Stimulated activated naive CD8-positive, alpha-beta T cell treated with anti-CD3 and anti-CD28 coated beads, Interleukin-15, Interleukin-2, amounts not matched to agents 100 ng/mL and 50 ng/mL, for 24 hours (primary cell): Measurements from ENCODE around the gene KIAA0825.
"Not testable (repeated sequence)": the region's sequence is repeated elsewhere in the genome, so short reads cannot be mapped to it uniquely, and the experiment has no call there.

Experiments used
- H3K27ac Mint-ChIP-seq: one replicate; pipeline ENCODE4 v1.8.0; 2021; ENCODE audit warnings: mild to moderate bottlenecking, mixed read lengths
- H3K27me3 Mint-ChIP-seq: one replicate; pipeline ENCODE4 v1.8.0; 2021; ENCODE audit warnings: mixed read lengths
- H3K36me3 Mint-ChIP-seq: one replicate; pipeline ENCODE4 v1.8.0; 2021; ENCODE audit warnings: low read depth, mixed read lengths
- H3K4me1 Mint-ChIP-seq: one replicate; pipeline ENCODE4 v1.8.0; 2021; ENCODE audit warnings: low read depth, mixed read lengths
- H3K4me3 Mint-ChIP-seq: one replicate; pipeline ENCODE4 v1.8.0; 2021; ENCODE audit warnings: mild to moderate bottlenecking, mixed read lengths
- H3K9me3 Mint-ChIP-seq: one replicate; pipeline ENCODE4 v1.8.0; 2021; ENCODE audit warnings: mixed read lengths

KIAA0825 gene

GRCh38 chr5:94620256-94620655 lies 1.9 kb upstream of the KIAA0825 start:
- Mint-ChIP-seq H3K36me3 (no peaks in the 10 kb centered on the region), H3K4me1 (peaks cover 45% of the 10 kb centered on the region), H3K27me3 (no peaks in the 10 kb centered on the region), H3K27ac (no peak overlapping the region), H3K9me3 (no peaks in the 10 kb centered on the region), H3K4me3 (peak overlapping the region; percentile 94)

DNA sequence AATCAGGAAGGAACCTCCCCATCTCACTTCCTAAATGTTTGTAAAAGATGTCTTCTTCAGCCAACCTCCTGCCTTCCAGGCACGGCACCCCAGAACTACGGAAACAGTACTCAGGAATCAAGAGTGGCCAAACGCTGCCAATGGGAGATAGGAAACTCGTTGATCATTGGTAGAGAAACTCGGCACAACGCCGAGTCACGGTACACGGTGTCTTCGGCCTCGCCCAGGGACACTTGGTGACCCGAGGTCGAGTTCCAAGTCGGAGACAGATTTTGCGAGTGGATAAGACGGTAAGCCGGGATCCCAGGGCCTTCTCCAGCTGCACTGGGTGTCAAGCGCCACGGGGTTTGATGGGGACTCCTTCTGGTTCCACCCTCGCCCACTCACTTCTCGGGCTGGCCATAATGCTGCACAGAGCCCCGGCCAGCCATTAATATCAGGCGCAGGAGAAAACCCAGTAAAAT lies 343 bp downstream of the KIAA0825 start:
- Mint-ChIP-seq H3K27me3 (no peaks in the 10 kb centered on the region), H3K27ac (peak overlapping the region; percentile 96), H3K9me3 (no peaks in the 10 kb centered on the region), H3K4me1 (peaks cover 41% of the 10 kb centered on the region), H3K4me3 (peak overlapping the region; percentile 94), H3K36me3 (no peaks in the 10 kb centered on the region)

DNA sequence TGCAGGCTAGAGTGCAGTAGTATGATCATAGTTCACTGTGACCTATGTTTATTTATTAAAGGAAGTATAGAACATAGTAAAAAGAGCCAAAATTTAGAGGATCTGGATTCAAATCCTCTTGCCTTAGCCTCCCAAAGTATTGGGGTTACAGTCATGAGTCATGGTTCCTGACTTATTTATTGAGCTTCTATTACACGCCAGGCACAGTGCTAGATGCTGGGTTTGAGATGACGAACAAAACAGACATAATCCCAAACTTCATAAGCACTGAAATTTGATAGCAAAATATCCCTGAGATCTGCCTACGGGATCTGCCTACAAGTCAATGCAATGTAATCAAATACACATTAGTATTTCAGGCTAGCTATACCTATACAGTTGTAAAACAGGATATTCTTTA lies 2.5 kb downstream of the KIAA0825 start:
- Mint-ChIP-seq H3K4me1 (peaks cover 23% of the 10 kb centered on the region), H3K4me3 (no peak overlapping the region), H3K36me3 (no peaks in the 10 kb centered on the region), H3K9me3 (no peaks in the 10 kb centered on the region), H3K27ac (no peak overlapping the region), H3K27me3 (no peaks in the 10 kb centered on the region)

DNA sequence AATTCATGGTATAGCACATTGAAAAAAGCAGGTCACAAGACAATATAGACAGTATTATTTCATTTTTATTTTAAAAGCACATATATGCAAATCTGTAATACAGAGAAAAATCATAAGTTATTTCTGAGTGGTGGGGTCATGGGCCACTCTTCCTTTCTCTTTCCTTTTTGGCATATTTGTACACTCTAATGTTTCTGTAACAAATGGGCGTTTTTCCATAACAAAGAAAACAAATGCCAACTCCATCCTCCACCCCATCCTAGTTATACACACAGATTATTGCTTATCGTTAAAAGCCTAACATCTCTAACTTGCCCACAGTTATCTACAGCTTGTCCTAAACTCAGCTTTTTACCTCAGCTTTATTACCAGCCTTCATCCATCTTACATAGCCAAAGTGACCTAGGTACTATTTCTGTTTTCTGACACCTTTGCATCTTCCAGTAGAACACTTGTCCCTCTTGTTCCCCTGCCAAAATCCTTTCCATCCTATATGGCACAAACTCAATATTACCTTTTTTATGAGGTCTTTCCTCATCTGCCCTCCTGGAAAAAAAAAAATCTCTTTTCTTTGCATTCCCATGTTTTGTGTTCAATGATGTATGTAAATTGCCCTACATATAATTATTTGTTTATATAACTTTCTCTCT lies 4.1 kb downstream of the KIAA0825 start:
- Mint-ChIP-seq H3K36me3 (no peaks in the 10 kb centered on the region), H3K4me1 (peaks cover 14% of the 10 kb centered on the region), H3K4me3 (no peak overlapping the region), H3K9me3 (no peaks in the 10 kb centered on the region), H3K27me3 (no peaks in the 10 kb centered on the region), H3K27ac (no peak overlapping the region)

DNA sequence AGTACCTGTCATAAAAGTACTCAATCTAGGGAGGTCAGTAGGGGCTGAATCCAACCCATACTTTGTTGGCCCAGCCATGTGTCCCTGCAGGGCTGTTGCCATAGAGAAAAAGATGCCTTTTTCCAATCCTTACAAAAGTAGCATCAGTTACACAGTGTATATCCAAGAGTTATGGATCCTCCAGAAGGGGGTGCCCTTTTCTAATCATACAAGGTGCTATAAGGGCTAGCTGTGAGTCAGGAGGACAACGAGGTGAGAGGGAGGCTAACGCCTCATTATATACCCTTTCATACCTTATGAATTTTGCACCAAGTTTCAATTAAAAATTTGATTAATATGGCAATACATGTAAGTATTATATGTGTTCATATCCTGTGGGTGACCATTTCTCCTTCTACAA lies 4.8 kb downstream of the KIAA0825 start:
- no peak overlapping the region for H3K4me3 Mint-ChIP-seq
- no peaks in the 10 kb centered on the region for H3K27me3 Mint-ChIP-seq
- H3K4me1 Mint-ChIP-seq = peaks cover 11% of the 10 kb centered on the region
- no peaks in the 10 kb centered on the region for H3K9me3 Mint-ChIP-seq
- no peak overlapping the region for H3K27ac Mint-ChIP-seq
- H3K36me3 Mint-ChIP-seq = no peaks in the 10 kb centered on the region

DNA sequence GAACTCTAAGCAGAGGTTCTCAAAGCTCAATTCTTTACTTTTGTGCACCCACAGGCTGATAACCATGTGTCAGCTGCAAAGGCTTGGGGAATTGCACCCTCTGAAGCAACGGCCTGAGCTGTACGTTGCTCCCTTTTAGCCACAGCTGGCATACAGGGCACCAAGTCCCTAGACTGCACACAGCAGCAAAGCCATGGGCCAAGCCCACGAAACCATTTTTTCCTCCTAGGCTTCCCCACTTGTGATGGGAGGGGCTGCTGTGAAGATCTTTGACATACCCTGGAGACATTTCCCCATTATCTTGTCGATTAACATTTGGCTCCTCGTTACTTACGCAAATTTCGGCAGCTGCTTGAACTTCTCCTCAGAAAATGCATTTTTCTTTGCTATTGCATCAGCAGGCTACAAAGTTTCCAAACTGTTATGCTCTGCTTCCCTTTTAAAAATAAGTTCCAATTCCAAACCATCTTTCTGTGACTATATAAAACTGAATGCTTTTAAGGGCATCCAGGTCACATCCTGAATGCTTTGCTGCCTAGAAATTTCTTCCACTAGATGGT lies 23.0 kb downstream of the KIAA0825 start:
- H3K9me3 Mint-ChIP-seq = no peaks in the 10 kb centered on the region
- H3K27me3 Mint-ChIP-seq = no peaks in the 10 kb centered on the region
- no peak overlapping the region for H3K27ac Mint-ChIP-seq
- no peaks in the 10 kb centered on the region for H3K36me3 Mint-ChIP-seq
- no peak overlapping the region for H3K4me3 Mint-ChIP-seq
- no peaks in the 10 kb centered on the region for H3K4me1 Mint-ChIP-seq

- no peaks in the 10 kb centered on the region for H3K9me3 Mint-ChIP-seq
- peaks cover 42% of the 10 kb centered on the region for H3K4me1 Mint-ChIP-seq
- no peak overlapping the region for H3K27ac Mint-ChIP-seq
- peaks cover 3% of the 10 kb centered on the region for H3K36me3 Mint-ChIP-seq
- no peaks in the 10 kb centered on the region for H3K27me3 Mint-ChIP-seq
- no peak overlapping the region for H3K4me3 Mint-ChIP-seq
Measured at GRCh38 chr5:94577466-94578245, 40.7 kb downstream of the KIAA0825 start.

GRCh38 chr5:94575196-94575595 lies 43.2 kb downstream of the KIAA0825 start:
- H3K4me1 Mint-ChIP-seq = peaks cover 42% of the 10 kb centered on the region
- H3K9me3 Mint-ChIP-seq = no peaks in the 10 kb centered on the region
- H3K4me3 Mint-ChIP-seq = peak overlapping the region; percentile 23
- H3K36me3 Mint-ChIP-seq = peaks cover 3% of the 10 kb centered on the region
- no peaks in the 10 kb centered on the region for H3K27me3 Mint-ChIP-seq
- peak overlapping the region; percentile 71 for H3K27ac Mint-ChIP-seq

DNA sequence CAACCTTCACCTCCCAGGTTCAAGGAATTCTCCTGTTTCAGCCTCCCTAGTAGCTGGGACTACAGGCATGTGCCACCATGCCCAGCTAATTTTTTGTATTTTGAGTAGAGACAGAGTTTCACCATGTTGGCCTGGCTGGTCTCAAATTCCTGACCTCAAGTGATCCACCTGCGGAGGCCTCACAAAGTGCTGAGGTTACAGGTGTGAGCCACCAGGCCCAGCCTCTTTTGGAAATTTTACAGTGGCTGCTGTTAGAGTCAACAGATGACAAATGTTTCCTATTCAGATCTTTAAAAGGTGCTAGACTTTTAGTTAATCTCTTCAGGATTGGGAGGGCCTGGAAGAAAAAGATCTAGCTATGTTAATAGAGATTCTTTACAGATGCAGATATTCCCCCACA lies 45.1 kb downstream of the KIAA0825 start:
- H3K9me3 Mint-ChIP-seq, H3K27ac Mint-ChIP-seq, H3K36me3 Mint-ChIP-seq, H3K4me3 Mint-ChIP-seq, H3K27me3 Mint-ChIP-seq: not testable (repeated sequence)
- H3K4me1 Mint-ChIP-seq = peaks cover 35% of the 10 kb centered on the region

GRCh38 chr5:94571415-94571814 lies 47.0 kb downstream of the KIAA0825 start:
- H3K27ac Mint-ChIP-seq = no peak overlapping the region
- H3K9me3 Mint-ChIP-seq = no peaks in the 10 kb centered on the region
- H3K4me1 Mint-ChIP-seq = peaks cover 20% of the 10 kb centered on the region

DNA sequence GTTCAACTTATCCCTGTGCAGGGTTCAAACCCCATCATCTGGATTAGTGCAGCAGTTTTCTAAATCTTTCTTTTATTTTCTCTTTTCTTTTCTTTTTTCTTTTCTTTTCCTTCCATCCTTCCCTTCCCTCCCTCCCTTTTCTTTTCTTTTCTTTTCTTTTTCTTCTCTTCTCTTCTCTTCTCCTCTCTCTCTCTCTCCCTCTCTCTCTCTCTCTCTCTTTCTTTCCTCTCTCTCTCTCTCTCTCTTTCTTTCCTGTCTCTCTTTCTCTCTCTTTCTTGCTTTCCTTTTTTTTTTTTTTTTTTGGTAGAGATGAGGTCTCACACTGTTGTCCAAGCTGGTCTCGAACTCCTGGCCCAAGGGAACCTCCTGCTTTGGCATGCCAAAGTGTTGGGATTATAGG lies 53.6 kb downstream of the KIAA0825 start:
- Mint-ChIP-seq H3K27ac (no peak overlapping the region), H3K4me1 (no peaks in the 10 kb centered on the region), H3K4me3 (no peak overlapping the region), H3K27me3 (no peaks in the 10 kb centered on the region), H3K9me3 (no peaks in the 10 kb centered on the region), H3K36me3 (no peaks in the 10 kb centered on the region)

More at GRCh38 chr5:94571415-94571814, 47.0 kb downstream of the KIAA0825 start:
- Mint-ChIP-seq H3K27me3 (no peaks in the 10 kb centered on the region), H3K4me3 (no peak overlapping the region), H3K36me3 (peaks cover 3% of the 10 kb centered on the region)

DNA sequence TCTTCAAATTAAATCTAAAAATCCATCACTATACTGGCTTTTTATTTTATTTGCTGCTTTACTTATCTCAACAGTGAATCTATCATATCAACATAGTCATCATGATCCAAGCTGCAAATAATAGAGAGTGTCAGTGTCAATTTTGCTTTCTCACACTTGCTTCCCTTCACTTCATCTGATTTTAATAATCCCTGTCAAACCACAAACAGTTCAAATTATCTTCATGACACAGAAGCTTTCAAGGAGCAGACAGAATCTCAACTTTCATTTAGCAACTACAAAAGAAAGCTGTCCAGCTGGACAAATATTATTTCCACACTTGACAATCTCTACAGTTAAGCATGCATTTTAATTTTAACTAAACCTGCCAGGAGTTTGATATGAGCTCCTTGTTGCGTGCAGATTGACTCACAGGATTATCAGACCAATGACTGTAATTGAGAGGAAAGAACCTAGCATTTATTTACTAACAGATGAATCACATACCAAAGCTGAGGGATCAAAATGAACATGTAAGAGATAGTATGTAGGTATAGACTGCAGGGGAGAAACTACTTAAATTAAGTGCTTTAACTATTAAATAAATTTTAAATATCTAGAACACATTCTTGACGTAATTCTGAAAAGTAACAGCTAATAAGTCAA lies 56.0 kb downstream of the KIAA0825 start:
- H3K36me3 Mint-ChIP-seq = no peaks in the 10 kb centered on the region
- H3K4me1 Mint-ChIP-seq = no peaks in the 10 kb centered on the region
- H3K27ac Mint-ChIP-seq = no peak overlapping the region
- no peaks in the 10 kb centered on the region for H3K27me3 Mint-ChIP-seq
- no peak overlapping the region for H3K4me3 Mint-ChIP-seq
- H3K9me3 Mint-ChIP-seq = no peaks in the 10 kb centered on the region

DNA sequence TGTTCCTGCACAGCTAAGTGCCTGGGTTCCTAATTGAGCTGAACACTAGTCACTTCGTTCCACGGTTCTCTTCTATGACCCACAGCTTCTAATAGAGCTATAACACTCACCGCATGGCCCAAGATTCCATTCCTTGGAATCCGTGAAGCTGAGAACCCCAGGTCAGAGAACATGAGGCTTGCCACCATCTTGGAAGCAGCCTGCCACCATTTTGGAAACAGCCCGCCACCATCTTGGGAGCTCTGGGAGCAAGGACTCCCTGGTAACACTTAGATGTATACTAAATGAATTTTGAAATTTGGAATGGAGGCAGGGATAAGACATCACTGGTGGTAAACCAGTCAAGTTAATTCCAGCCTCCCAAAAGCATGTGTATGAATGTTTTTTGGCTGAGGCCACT lies 60.4 kb downstream of the KIAA0825 start:
- Mint-ChIP-seq H3K36me3 (no peaks in the 10 kb centered on the region), H3K4me1 (no peaks in the 10 kb centered on the region), H3K9me3 (no peaks in the 10 kb centered on the region), H3K27me3 (no peaks in the 10 kb centered on the region), H3K4me3 (no peak overlapping the region), H3K27ac (no peak overlapping the region)

GRCh38 chr5:94551858-94552257 lies 66.5 kb downstream of the KIAA0825 start:
- Mint-ChIP-seq H3K36me3 (peaks cover 7% of the 10 kb centered on the region), H3K27me3 (no peaks in the 10 kb centered on the region), H3K9me3 (peaks cover 10% of the 10 kb centered on the region), H3K4me3 (no peak overlapping the region), H3K27ac (no peak overlapping the region), H3K4me1 (peaks cover 7% of the 10 kb centered on the region)
